Cardiac muscle cell (in vitro differentiated cells and primary cell): Measurements from ENCODE around the gene COPS2. TPM values are rescaled to one million over a fixed set of nuclear protein-coding genes. Genes with fewer than 3 reads are reported as not detected.
A peak's percentile ranks its signal among the peaks of the same experiment; 100 is the strongest.

Source experiments
- DNase-seq, 2 donors: peaks; one replicate each; pipeline versions ENCODE4 v3.0.0 to v3.0.0-alpha.2; 2010 to 2017; ENCODE audit warnings: low read depth in 1 of 2, low spot score in 1 of 2
- H3K27ac ChIP-seq: fragments of 200-600 bp; sonication (generic); 2 replicates; pipeline ENCODE4 v1.5.1; 2016
- H3K27me3 ChIP-seq: fragments of 200-600 bp; sonication (generic); 2 replicates; pipeline ENCODE4 v1.6.0; 2016; ENCODE audit warnings: control low read depth
- H3K36me3 ChIP-seq: fragments of 200-600 bp; sonication (generic); 2 replicates; pipeline ENCODE4 v1.5.1; 2016; ENCODE audit warnings: control low read depth
- H3K4me1 ChIP-seq: fragments of 200-600 bp; sonication (generic); 2 replicates; pipeline ENCODE4 v1.8.1; 2017; ENCODE audit warnings: low read depth, mild to moderate bottlenecking, mixed run types
- H3K4me3 ChIP-seq: fragments of 200-600 bp; sonication (generic); 2 replicates; pipeline ENCODE4 v1.5.1; 2016; ENCODE audit warnings: mild to moderate bottlenecking
- H3K9me3 ChIP-seq: fragments of 200-600 bp; sonication (generic); 2 replicates; pipeline ENCODE4 v1.5.1; 2017; ENCODE audit warnings: low read depth, mild to moderate bottlenecking, control low read depth
- polyA plus RNA-seq: library from polyadenylated mRNA; unstranded; fragments of >200 nt; fragmentation: Nextera tagmentation; extraction: Ambion mirVana; gene quantifications from 2 replicates; pipeline ENCODE4 v1.2.1, GENCODE V29; 2016
- total RNA-seq: library from RNA; depleted of rRNA; stranded (reverse); fragments of >200 nt; gene quantifications from 2 replicates; pipeline ENCODE4 v1.2.3, GENCODE V29; 2016
- TF ChIP-seq, protein P1 (sequence below): IDR thresholded peaks from 2 replicates; pipeline ENCODE4 v1.5.1; 2012; ENCODE audit warnings: low read depth, mild to moderate bottlenecking, low read length

The COPS2 gene
- 25.7 and 41.3 TPM in 2 replicates for total RNA-seq
- 35.7 and 38.7 TPM in 2 replicates for polyA plus RNA-seq

DNA sequence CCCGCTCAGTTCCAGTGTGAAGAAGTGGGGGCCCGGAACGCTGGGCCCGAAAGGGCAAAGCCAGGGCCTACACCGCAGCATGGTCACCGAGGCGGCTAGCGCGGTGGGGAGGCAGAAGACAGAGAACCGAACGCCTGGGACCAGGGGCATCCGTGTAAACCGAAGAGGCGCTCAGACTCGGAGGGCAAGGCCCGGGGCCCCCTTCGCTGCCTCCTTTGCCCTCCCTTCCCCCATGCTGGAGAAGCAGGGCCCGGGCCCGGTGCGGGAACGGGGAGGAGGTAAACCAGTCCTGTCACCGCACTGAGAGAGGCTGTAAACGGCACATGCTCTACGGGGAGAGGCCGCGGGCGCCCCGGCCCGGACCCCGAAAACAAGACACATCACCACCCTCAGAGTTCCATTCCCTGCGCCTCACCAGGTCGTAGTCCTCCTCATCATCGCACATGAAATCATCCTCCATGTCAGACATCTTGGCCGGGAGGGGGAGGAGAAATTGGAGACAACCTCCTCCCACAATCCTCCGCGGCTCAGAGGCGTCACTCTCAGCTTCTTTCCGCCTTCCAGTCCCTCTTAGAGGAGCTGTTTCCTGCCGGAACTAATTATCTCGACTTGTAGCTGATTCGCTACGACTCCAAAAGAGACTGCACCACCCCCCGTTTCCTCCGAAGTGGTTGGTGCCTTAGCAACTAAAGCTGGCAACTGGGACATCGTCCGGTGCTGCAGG is at the start of gene COPS2:
Gene COPS2, minus strand, starts transcription at position 490 of the 724 bp plus-strand sequence. Its CDS starts 21 bp downstream, at position 469.
- Histone ChIP-seq H3K9me3 (no peaks in the 10 kb centered on the region), H3K27me3 (no peaks in the 10 kb centered on the region), H3K36me3 (no peaks in the 10 kb centered on the region), H3K4me3 (peak within 1 kb of the TSS; percentile 65), H3K4me1 (peaks cover 12% of the 10 kb centered on the region), H3K27ac (peak within 1 kb of the TSS; percentile 84)
- peak; percentile 98 to 99 for DNase-seq
- TF ChIP-seq, protein P1, sequence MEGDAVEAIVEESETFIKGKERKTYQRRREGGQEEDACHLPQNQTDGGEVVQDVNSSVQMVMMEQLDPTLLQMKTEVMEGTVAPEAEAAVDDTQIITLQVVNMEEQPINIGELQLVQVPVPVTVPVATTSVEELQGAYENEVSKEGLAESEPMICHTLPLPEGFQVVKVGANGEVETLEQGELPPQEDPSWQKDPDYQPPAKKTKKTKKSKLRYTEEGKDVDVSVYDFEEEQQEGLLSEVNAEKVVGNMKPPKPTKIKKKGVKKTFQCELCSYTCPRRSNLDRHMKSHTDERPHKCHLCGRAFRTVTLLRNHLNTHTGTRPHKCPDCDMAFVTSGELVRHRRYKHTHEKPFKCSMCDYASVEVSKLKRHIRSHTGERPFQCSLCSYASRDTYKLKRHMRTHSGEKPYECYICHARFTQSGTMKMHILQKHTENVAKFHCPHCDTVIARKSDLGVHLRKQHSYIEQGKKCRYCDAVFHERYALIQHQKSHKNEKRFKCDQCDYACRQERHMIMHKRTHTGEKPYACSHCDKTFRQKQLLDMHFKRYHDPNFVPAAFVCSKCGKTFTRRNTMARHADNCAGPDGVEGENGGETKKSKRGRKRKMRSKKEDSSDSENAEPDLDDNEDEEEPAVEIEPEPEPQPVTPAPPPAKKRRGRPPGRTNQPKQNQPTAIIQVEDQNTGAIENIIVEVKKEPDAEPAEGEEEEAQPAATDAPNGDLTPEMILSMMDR = no peak

DNA sequence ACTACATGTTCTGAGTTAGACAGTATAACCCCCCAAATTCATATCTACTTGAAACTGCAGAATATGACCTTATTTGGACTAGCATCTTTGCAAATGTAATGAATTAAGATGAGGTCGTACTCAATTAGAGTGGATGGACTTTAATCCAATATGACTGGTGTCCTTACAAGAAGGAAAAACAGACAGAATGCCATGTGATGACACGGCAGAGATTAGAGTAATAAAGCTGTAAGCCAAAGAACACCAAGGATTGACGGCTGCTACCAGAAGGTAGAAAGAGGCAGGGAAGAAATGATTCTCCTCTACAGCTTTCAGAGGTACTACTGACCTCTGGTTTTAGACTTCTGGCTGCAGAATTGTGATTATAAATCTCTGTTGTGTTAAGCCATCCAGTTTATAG is 44.9 kb upstream of the COPS2 start:
- Histone ChIP-seq H3K27me3 (no peaks in the 10 kb centered on the region), H3K4me1 (no peaks in the 10 kb centered on the region), H3K9me3 (no peaks in the 10 kb centered on the region), H3K36me3 (peaks cover 4% of the 10 kb centered on the region), H3K4me3 (no peak overlapping the region), H3K27ac (no peak overlapping the region)
- TF ChIP-seq, protein P1 = no peak
- no peak for DNase-seq

- TF ChIP-seq, protein P1 = no peak
- Histone ChIP-seq H3K27me3 (no peaks in the 10 kb centered on the region), H3K9me3 (no peaks in the 10 kb centered on the region), H3K4me1 (no peaks in the 10 kb centered on the region), H3K36me3 (peaks cover 4% of the 10 kb centered on the region), H3K4me3 (no peak overlapping the region), H3K27ac (no peak overlapping the region)
- DNase-seq = peak in 1 of 2 donors; percentile 7
Observed at GRCh38 chr15:49199666-49200065, 44.3 kb upstream of the COPS2 start.

GRCh38 chr15:49196856-49197255 is 41.5 kb upstream of the COPS2 start:
- TF ChIP-seq, protein P1 = no peak
- Histone ChIP-seq H3K4me1 (no peaks in the 10 kb centered on the region), H3K27ac (no peak overlapping the region)

DNA sequence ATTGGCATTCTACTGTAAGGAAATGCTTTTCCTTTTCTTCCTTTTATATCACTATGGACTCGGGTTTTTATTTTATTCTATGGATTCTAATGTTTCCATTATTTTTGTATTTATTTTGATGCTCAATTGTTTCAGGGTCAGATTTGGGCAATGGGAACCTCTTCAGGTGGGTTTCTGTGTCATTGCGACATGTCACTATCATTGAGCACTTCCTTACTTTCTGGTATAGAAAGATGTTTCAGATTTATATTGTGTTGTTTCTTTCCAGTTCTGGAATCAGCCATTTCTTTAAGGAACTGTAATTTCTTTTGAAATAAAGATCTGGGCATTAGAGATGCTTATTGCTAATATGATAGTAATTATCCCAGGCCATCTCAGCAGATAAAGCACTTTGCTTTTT is 36.5 kb upstream of the COPS2 start:
- TF ChIP-seq, protein P1 = no peak
- no peaks in the 10 kb centered on the region for H3K36me3 ChIP-seq
- no peak overlapping the region for H3K27ac ChIP-seq
- DNase-seq = no peak
- H3K9me3 ChIP-seq = no peaks in the 10 kb centered on the region
- no peaks in the 10 kb centered on the region for H3K27me3 ChIP-seq
- H3K4me1 ChIP-seq = no peaks in the 10 kb centered on the region
- no peak overlapping the region for H3K4me3 ChIP-seq

More at GRCh38 chr15:49196856-49197255, 41.5 kb upstream of the COPS2 start:
- H3K9me3 ChIP-seq = no peaks in the 10 kb centered on the region
- no peaks in the 10 kb centered on the region for H3K27me3 ChIP-seq
- no peak for DNase-seq
- H3K36me3 ChIP-seq = no peaks in the 10 kb centered on the region
- no peak overlapping the region for H3K4me3 ChIP-seq
